Hematopoietic multipotent progenitor cell treated with erythropoietin and hydrocortisone succinate and interleukin-3 and kit ligand, for 15 days (in vitro differentiated cells): ENCODE results near the gene SCYGR2.
"Not testable (repeated sequence)": the region's sequence is repeated elsewhere in the genome, so short reads cannot be mapped to it uniquely, and the experiment has no call there.

ENCODE experiments used
- DNase-seq: peaks from one replicate; pipeline ENCODE4 v3.0.0-alpha.2; 2015; ENCODE audit warnings: low spot score

The SCYGR2 gene, protein sequence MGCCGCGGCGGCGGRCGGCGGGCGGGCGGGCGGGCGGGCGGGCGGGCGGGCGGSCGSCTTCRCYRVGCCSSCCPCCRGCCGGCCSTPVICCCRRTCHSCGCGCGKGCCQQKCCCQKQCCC

DNA sequence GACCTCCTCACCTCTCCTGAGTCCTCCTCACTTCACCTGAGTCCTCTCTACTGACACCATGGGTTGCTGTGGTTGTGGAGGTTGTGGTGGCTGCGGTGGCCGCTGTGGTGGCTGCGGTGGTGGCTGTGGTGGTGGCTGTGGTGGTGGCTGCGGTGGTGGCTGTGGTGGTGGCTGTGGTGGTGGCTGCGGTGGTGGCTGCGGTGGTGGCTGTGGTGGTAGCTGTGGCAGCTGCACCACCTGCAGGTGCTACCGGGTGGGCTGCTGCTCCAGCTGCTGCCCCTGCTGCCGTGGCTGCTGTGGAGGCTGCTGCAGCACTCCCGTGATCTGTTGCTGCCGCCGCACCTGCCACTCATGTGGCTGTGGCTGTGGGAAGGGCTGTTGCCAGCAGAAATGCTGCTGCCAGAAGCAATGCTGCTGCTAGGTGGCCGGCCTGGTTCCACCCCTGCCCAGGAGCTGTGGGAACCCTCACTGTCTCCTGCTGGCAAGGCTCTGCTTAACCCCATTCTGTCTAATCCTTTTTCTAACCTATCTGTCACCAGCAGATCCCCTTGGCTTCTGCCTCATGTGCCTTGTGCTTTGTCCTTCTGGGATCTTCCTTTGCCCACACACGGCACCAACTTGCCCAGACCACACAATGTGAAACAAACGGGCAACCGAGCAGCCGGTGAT is at the start of gene SCYGR2:
Gene SCYGR2, plus strand, starts transcription at position 59 of the 669 bp plus-strand sequence. Its CDS starts 0 bp downstream, at position 59.
- not testable (repeated sequence) for DNase-seq

DNA sequence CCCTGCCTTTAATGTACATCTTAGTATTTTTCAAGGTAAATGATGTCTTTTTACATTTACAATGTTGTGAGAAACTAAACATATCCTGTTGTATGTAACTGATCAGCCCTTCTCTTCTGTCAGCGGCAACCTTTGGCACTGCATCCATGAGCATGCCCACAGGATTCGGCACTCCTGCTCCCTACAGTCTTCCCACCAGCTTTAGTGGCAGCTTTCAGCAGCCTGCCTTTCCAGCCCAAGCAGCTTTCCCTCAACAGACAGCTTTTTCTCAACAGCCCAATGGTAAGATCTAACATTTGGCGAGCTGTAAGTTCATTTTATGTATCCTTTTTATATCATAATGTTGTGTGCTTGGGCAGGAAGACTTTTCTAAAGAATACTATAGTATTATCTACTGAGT is 46.9 kb upstream of the SCYGR2 start:
- DNase-seq = no peak

DNA sequence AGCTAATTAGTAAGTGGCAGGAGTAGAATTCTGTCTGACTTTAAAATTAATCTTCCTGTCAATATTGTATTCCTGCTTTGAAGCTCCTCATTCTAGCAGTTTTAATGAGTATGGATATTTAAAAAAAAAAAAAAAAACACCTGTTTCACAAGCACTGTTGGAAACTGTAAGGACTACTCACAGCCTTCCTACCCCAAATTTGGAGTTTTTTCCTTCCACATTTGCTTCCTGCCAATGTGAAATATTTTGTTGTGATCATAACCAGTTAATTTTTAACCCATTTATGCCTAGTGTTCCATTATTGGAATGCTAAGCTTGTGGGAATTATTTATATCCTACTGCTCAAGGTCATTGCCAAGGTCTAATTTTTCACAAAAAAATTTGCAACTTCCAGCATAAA is 36.1 kb upstream of the SCYGR2 start:
- no peak for DNase-seq

DNA sequence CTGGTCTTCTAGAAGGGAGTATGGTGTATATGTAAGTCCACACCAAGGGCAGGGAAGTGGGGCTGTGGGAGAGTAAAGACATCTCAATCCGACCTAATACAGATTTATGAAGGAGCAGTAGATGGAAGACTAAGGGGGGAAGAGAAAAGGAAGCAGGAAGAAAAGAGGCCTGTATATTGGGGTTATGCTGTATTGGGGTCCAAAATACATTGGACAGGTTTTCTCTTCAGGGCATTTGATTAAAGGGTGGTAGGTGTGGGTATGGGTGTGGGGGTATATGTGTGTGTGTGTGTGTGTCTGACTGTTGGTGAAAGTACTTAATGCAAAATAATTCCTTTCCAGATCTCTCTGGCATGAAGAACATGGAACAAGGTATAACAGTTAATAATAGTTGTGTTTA is 33.6 kb upstream of the SCYGR2 start:
- no peak for DNase-seq

DNA sequence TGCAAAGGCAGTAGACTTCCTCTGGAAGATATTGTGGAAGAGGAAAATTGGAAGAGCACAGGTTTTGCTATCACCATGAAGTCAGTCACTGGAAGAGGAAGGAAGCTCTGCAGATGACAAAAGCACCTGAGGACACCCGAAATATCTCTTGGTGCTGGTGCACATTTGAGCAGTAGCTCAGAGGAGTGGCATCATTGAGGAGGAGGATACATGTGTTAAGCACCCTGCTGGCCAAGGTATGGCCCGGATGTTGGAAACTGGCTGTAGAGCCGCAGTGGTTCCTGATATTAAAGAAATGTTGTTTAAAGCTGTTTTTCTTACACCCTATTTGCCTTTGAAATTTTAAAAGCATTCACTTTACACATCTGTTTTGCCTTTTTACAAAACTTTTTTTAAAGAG is 32.7 kb upstream of the SCYGR2 start:
- DNase-seq = no peak

DNA sequence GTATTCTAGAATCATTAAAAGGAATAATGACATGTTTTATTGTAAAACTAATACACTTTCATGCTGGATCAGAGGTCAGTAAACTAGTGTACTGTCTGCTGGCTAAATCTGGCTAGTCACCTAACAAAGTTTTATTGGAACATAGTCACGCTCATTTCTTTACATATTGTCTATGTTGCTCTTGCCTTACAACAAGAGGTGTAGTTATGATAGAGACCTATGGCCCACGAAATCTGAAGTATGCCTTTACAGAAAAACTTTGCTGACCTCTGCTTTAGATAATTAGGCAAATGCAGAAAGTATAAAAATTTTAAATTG is 29.9 kb upstream of the SCYGR2 start:
- no peak for DNase-seq

DNA sequence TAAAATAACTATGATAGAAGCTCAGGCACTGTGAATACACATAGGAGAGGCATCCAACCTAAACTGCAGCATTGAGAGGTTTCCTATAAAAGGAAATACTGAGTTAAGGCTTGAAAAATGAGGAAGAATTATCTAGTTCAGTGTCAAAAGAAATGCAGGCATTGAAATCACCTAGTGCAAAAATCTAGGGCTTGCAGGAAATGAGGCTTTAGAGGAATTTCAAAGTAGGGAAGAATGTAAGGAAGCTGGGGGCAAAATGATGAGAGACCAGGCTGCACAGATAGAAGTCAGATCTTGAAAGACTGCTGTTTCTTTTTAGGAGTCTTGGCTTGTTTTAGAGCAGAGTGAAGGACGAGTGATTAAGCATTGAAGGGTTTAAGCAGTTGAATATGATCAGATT is 28.1 kb upstream of the SCYGR2 start:
- DNase-seq = no peak

DNA sequence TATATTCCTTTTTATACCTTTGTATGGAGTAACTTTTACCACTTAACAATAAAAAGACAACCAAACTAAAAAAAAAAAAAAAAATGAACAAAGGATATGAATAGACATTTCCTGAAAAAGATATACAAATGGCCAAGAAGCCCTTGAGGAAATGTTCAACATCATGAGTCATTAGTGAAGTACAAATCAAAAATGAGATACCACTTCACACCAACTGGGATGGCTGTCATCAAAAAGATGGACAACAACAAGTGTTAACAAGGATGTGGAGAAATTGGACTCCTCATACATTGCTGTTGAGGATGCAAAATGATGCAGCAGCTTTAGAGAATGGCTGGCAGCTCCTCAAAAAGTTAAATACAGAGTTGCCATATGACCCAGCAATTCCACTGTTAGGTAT is 22.6 kb upstream of the SCYGR2 start:
- no peak for DNase-seq

DNA sequence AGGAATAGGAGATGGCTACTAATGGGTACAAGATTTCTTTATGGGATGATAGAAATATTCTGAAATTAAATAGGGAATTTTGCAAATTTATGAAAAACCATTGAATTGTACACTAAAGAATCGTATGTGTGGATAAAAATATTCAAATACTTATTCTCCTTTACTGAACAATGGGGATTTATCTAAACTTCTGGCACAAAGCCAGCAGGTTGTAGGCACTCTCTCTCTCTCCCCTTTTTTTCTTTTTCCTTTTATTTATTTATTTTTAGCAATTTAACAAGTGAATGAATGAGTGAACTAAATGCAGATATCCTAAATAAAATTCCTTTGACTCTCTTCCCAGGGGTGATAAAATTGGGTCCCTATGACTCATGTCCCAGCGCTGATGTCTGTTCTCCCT is 21.9 kb upstream of the SCYGR2 start:
- DNase-seq = no peak

DNA sequence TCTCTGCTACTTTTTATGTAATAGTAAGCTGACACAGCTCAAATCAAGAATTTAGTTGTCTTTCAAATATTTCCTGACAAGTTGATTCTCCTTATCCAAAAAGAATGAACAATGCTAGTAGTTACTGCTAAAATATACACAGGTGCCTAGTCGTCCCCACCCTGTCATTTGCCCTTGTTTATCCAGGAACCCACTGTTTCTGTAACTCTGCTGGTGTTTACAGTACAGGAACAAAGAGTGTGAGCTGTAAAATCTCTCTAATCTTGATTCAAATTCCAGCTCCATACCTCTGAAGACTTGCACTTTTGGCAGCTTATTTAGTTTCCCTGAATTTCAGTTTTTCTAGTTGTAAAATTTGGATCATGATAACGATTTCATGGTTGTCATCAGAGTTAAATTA is 21.1 kb upstream of the SCYGR2 start:
- DNase-seq = no peak

DNA sequence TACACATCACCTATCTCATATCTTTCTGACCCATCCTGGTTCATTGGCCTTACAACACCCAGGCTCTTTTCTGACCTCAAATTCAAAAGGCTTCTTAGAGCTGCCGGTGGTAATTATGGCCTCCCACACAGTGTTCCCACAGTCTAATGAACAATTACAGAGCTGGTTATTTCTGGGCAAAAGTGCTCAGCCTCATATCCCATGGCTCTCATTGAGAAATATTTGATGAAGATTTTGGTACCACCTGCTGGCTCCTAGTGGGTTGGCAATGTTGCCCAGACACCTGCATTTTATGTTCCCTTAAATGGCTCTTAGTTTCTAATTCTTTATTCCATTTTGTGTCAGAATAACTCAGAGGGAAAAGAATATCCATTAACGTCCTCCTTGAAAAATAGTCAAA is 20.1 kb upstream of the SCYGR2 start:
- no peak for DNase-seq

DNA sequence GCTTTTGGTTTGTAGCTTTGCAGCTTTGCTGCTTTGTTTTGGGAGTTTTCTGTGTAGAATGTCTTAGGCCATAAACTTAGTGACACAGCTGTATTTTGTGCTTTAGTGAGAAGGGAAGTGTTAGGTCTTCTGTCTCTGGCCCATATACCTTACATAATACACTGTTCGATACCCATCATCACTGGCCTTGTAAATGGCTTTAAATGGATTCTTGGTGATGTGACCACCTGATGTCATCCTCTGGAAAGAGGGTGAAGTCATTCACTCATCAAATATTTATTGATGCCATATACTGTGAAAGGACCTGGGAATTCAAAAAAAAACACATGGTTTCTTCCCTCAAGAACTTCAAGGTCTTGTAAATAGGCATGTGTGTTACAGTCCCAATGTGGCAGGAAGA is 18.9 kb upstream of the SCYGR2 start:
- DNase-seq = no peak

DNA sequence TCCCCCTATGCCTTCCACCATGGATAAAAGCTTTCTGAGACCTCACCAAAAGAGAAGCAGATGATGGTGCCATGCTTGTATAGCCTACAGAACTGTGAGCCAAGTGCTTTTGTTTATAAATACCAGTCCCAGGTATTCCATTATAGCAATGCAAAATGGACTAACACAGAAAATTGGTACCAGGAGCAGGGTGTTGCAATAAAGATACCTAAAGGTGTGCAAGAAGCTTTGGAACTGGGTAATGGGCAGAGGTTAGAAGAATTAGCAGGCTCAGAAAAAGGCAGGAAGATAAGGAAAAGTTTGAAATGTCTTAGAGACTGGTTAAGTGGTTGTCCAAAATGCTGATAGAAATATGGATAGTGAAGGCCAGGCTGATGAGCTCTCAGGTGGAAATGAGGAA is 16.3 kb upstream of the SCYGR2 start:
- DNase-seq = no peak

DNA sequence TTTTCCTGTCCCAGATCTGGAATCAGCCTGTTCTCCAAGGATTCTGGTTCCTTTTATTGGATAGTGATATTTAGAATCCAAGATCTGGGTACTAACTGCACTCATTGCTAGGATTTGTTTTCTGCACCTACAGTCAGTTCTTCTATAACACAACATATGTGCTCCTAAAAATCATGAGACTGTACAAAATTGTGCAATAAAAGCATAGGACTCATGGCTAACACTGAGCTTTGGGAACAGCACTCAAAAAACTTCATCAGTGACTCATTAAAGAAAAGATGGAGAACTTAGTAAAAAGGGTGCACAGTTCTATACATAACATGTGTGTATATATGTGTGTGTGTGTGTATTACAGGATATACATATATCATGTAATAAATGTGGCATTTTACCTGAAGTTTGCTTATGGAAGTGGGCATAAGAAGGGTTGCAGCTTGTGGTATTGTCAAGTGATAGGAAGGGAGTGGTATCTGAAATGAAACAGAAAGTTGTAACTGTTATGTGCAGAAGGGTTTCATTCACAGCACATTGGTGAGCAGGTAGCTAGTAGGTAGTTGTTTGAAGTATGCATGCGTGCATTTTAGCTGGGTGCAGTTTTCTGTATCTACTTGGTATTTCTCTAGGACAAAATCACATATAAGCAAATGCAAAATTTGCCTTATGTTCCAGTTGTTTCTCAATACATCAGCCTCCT is 5.9 kb upstream of the SCYGR2 start:
- DNase-seq = no peak

DNA sequence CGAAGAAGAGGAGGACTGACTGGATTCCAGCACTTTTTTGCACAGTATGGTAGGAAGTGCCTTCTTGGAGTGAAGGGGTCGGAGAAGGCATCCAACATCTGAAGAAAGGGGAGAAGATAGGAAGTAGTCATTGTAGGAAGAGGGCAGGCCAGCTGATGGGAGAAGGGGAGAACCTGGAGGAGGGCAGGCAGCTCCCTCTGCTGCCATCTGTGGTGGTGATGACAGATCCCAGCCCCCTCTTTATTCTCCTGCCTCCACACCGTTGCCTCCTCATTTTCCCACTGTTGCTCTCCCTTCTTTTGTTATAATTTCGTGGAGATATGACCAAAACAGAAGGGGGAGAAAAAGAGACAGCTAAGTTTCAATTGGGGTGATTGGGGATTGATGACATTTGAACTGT is 2.9 kb upstream of the SCYGR2 start:
- no peak for DNase-seq

DNA sequence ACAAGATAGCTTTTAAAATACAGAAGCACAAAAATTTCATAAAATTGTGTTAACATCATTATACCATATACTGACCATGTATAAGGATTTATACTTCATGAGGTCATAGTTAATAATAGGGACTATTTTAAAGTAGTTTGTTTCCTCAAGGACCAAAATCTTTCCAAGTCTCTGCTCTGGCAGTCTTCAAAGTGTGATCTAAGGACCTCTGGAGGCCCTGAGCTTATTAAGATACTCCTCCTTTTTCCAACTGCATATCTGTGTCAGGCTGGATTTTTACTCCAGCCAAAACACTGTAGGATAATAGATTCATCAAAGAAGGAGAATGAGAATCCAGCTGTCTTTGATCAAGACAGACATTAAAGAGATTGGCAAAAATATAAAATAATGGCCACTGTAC is 1.7 kb upstream of the SCYGR2 start:
- DNase-seq = no peak

DNA sequence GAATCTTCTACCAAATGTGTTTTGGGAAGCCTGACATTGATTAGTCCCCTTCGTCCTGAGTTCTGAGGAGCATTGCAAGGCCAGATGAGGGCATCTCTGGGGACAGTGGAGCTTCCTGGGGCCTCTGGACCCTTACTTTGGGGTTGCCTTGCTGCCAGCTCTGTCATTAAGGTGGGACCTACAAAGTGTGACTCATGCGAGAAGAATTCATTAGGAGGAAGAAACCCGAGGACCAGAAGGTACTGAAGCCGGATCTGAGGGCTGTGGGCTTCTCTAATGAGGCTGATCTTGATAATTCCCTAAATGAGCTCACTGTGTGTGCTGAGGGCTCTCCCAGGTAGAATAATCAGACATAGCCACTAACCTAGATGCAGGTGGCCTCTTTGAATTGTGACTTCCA is 695 bp upstream of the SCYGR2 start:
- DNase-seq = no peak

DNA sequence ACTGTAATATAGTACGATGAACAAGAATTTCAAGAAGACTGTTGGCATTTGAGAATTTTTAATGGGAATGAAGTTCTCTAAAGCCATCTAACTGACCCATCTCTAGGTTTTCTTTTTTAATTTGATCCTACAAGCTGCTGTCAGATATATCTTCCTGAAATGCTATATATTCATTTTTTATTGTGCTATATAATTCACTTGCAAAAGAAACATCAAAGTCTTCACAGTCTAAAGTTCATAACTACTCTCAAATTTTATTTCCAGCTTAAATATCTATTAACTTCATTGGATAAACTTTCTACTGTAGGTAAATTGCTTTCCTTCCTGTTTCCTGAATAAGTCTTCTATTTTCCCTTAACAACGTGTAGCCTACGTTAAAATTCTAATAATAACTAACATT is 3.7 kb downstream of the SCYGR2 start:
- no peak for DNase-seq

DNA sequence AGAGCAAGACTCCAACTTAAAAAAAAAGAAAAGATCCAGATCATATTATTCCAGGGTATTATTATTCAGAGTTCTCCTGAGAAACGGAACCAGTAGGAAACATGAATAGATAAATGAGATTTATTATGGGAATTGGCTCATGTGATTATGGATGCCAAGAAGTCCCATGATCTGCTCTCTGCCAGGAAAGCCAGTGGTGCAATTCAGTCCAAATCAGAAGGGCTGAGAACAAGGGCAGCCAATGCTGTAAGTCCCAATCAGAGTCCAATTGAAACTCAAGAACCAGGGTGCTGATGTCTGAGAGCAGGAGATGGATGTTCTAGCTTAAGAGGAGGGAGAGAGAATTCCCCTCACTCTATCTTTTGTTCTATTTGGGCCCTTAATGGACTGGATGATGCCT is 7.8 kb downstream of the SCYGR2 start:
- no peak for DNase-seq

DNA sequence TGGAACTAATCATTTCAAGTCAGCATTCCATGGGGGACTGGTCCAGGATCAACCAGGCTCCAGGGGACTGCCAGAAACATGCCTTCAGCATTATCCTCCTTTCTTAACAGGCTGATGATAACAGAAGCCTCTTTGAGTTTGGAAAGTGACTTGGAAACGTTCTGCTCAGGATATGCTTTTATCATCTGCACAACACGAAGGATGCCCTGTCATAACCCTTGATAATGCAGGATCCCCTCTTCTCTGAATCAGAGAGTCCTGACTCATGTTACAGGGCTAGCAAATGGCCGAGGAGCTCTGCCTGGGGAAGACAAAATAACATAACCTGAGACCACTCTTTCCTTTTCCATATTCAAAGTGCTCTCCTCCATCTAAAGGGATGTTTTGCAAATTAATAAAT is 9.2 kb downstream of the SCYGR2 start:
- DNase-seq = no peak

DNA sequence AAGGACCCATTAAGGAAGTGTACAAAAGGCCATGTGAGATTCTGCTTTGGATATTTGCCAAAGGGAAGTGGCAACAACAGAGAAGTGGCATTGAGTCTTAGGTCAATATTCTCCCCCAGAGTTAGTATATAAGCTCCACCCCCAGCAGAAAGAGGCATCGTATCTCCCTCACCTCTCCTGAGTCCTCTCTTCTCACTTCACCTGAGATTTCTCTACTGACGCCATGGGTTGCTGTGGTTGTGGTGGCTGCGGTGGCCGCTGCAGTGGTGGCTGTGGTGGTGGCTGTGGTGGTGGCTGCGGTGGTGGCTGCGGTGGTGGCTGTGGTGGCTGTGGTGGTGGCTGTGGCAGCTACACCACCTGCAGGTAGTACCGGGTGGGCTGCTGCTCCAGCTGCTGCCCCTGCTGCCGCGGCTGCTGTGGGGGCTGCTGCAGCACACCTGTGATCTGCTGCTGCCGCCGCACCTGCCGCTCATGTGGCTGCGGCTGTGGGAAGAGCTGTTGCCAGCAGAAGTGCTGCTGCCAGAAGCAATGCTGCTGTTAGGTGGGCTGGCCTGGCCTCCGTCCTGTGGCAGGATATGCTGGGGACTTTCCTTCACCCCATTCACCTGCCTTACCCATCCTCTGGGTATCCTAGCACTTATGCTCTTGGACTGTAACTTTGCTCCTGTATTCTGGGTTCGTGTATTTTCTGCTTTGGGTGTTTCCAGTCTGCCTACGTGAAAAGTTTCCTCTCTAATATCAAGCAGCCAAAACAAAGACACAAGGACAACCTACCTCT is 10.1 kb downstream of the SCYGR2 start:
- no peak for DNase-seq

DNA sequence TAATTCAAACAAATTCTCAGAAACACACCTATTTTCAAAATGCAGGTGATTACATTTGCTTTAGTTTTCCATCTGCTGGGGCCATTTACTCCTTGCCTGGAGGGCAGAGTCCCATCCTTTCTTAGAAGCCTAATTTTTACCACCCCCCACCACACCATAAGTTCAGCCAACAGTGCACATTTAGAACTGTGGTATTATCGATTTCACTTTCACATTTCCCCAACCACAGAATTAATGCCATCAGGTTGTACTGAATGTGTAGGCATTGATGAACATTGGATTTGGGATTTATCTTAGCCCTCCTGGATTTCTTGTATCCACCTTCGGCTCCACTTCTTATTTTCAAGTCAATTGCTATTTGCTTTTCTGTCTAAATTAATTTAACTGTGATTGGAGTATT is 11.4 kb downstream of the SCYGR2 start:
- no peak for DNase-seq

DNA sequence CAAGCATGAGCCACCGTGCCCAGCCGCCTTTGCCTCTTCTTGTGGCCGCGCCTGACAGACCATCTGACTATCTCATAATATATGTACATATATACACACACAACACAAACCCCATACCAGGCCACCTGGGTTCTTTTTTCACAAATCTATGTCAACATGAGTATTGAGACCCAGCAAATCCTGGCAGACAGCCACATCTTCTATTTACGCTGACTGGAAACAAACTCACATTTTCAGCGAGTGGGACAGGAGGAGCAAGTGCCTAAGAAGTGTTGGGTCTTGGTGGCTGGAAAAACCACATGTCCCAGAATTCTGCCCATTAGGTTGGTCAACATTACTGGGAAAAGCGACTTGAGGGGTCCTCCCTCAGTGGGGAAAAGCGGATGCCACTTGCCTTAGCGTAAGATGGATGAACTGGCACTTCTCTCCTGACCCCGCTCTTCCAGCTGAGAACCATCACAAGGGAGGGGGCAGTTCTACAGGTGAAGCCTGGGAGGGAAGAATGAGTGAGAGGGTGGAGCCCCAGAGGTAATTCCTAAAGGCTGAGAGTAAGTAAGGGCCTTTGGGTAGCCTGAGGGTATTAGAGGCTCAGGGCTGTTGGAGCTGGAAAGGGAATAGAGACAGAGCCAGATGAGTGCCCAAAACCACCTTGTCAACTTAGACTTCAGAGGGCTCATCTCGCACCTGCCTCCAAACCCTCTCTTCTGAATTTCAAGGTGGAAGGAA is 14.0 kb downstream of the SCYGR2 start:
- no peak for DNase-seq
